IgD-negative memory B cell (primary cell): Measurements from ENCODE around the gene LY86. TPM values are rescaled to one million over a fixed set of nuclear protein-coding genes. Genes with fewer than 3 reads are reported as not detected.

ENCODE experiments used
- H3K27ac Mint-ChIP-seq, 3 donors: one replicate each; pipeline ENCODE4 v1.8.0; 2020 to 2022; ENCODE audit warnings: mild to moderate bottlenecking in 3 of 3, mixed read lengths in 3 of 3, moderate library complexity in 1 of 3
- H3K27me3 Mint-ChIP-seq: one replicate; pipeline ENCODE4 v1.8.0; 2021; ENCODE audit warnings: mixed read lengths
- H3K36me3 Mint-ChIP-seq: one replicate; pipeline ENCODE4 v1.8.0; 2020; ENCODE audit warnings: mild to moderate bottlenecking, mixed read lengths
- H3K4me1 Mint-ChIP-seq, 3 donors: one replicate each; pipeline ENCODE4 v1.8.0; 2020 to 2022; ENCODE audit warnings: mixed read lengths in 3 of 3, mild to moderate bottlenecking in 1 of 3
- H3K4me3 Mint-ChIP-seq, 4 donors: one replicate each; pipeline ENCODE4 v1.8.0; 2020 to 2022; ENCODE audit warnings: mild to moderate bottlenecking in 4 of 4, mixed read lengths in 4 of 4, moderate library complexity in 3 of 4
- H3K9me3 Mint-ChIP-seq, 3 donors: one replicate each; pipeline ENCODE4 v1.8.0; 2020 to 2021; ENCODE audit warnings: mixed read lengths in 3 of 3, mild to moderate bottlenecking in 1 of 3
- polyA plus RNA-seq: library from polyadenylated mRNA; unstranded; fragments of 300-500 nt; fragmentation: Illumina TruSeq; gene quantifications from one replicate; pipeline ENCODE4 v1.2.3, GENCODE V29; 2021

The LY86 gene
- polyA plus RNA-seq, 1 donor from 2014 or later: 394 TPM

DNA sequence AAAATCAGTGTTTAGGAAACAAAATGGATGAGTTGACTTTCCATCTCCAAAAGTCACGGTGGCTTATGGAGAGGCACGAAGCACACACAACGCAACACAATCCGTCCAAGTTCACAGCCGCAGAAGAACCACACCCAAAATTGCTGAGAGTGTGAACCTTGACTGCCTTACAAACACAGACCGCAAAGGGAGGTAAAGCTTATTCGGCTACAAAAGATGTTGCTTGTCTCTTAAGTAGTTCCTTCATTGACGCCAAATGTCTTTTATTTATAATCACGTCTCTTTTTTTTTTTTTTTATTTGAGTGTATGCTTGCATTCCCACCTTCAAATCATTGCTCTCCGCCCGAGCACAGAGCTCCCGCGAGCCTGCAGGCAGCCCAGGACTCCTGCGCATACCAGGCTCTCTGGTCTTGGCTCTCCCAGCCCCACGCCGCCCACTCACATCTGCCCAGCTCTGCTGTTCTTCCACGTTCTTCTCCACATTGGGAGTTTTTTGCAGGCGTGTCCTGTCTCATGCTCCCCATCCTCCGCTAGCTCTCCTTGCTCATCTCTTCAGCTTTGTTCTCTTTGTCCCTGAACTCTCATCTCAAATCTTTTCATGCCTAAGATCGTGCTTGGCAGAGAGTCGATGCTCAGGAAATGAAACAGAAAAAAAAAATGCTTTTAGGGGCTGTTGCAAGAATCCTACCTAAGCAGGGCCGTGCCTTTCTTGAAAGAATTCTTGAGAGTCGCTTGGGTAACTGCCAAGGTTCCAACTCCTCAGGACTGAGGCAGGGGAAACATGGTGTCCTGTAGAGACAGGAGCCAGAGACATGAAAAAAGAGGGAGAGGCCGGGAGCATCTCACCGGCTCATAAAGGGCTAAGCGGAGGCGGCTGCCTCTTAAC, 25.8 kb downstream of the LY86 start:
- H3K36me3 Mint-ChIP-seq: peaks cover 7% of the 10 kb centered on the region
- H3K27me3 Mint-ChIP-seq: no peaks in the 10 kb centered on the region
- peak overlapping the region in 2 of 4 donors; percentile 65 to 73 for H3K4me3 Mint-ChIP-seq
- peaks cover 44 to 72% (median 69%) of the 10 kb centered on the region in 3 donors for H3K4me1 Mint-ChIP-seq
- H3K27ac Mint-ChIP-seq: peak overlapping the region; percentile 20 to 90 (median 43)
- H3K9me3 Mint-ChIP-seq: no peaks in the 10 kb centered on the region

DNA sequence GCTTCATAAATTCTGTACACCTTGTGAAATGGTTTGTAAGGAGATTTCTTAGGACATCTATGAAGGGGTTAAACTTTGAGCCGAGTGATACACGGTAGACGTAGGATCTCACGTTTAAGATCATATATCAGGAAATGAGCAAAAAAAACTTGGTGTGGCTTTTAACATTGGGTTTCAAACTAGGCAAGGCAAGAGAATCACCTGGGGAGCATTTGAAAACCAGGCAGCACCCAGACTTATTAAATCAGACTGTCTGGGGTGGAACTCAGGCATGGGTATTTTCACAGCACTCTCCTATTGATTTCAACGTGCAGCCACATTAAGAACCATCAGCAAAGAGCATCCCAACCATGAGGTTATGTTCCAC, 26.4 kb downstream of the LY86 start:
- Mint-ChIP-seq H3K4me1 (peaks cover 46 to 73% (median 66%) of the 10 kb centered on the region in 3 donors), H3K4me3 (peak overlapping the region in 2 of 4 donors; percentile 21 to 73), H3K36me3 (peaks cover 7% of the 10 kb centered on the region), H3K27me3 (no peaks in the 10 kb centered on the region), H3K9me3 (no peaks in the 10 kb centered on the region), H3K27ac (peak overlapping the region; percentile 20 to 90 (median 43))

DNA sequence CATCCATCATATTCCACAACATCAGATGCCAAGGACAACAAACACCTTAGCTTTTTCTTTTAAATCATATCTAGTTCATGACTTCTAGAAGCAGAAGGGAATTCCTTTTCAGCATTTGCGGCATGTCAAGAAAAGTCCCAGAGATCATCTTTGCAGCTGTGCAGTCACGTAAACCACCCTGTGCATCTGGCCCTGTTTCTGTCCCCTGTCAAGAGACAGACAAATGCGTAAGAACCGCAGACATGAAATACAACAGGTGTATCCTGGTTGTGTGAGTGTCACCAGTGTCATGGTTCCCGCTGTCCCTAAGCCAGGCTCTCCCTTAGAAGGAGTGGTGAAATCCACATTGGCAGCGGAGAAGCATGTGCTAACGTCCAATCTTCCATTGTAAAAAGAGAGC, 28.1 kb downstream of the LY86 start:
- Mint-ChIP-seq H3K4me3 (peak overlapping the region in 1 of 4 donors; percentile 10), H3K4me1 (peaks cover 41 to 69% (median 63%) of the 10 kb centered on the region in 3 donors), H3K36me3 (peaks cover 10% of the 10 kb centered on the region), H3K9me3 (no peaks in the 10 kb centered on the region), H3K27me3 (no peaks in the 10 kb centered on the region), H3K27ac (peak overlapping the region; percentile 5 to 63 (median 61))

DNA sequence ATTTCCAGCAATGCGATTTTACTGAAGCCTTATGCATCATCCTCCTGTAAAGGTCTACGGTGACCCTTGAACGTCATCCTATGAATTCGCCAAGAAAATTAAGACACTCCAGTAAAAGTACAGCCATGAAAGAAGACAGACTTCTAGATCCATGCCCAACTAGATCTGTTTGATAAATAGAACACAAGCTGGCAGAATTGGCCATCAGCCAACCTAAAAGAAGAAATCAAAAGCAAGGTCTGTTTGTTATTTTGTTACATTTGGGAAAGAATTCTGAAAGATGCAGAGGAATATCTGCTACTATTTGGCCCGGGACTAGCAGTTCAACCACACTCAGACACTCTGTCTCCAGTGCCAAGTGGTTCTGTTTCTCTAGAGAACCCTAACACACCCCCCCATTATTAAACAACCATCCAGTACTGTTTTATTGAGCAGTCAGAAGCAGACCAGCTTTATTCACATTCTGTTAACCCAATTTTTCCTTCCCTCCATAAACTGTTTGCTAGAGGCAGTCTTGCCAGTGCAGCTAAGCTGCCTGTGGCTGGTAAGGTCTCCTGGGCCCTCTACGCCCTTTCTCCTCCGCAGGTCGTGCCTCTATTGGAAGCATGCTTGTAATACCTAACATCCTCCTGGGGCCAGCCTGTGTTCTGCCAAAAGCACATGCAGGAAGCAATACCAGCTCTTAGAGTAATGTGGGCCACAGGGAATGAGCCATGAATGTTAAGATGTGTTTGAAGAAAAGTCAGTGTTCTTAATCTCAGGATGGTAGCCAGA, 30.7 kb downstream of the LY86 start:
- Mint-ChIP-seq H3K4me3 (peak overlapping the region in 2 of 4 donors; percentile 2 to 5), H3K36me3 (peaks cover 10% of the 10 kb centered on the region), H3K27ac (peak overlapping the region in 2 of 3 donors; percentile 15 to 80), H3K4me1 (peaks cover 45 to 76% (median 71%) of the 10 kb centered on the region in 3 donors), H3K9me3 (no peaks in the 10 kb centered on the region), H3K27me3 (no peaks in the 10 kb centered on the region)

DNA sequence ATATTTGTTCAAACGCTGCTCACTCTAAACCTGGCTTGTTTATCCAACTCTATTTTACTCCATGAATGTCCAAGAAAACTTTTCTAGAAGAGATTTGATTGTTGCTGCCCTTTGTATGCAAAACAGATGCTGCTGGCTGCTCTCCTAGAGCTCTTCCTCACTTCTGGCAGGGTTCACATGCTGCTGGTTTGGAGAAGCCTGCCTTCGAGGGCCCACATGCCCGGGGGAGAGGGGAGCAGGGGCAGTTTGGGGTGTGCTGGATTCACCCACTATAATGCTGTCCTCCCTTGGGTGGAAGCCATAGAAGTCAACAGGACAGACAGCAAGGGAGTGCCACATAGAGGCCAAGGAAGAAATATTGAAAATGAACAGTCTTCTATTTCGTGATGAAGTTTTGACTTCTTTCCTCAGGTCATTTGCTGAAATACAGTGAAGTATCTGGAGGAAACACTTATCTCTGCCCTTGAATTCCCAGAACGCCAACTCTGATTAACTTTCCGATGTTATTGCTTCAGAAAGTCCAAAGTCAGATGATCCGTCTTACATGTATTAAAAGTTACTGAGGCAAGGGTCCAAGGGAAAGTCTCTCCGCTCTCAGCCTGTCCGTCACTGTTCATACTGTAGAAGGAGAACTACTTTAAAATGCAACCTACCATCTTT, 32.4 kb downstream of the LY86 start:
- Mint-ChIP-seq H3K36me3 (peaks cover 9% of the 10 kb centered on the region), H3K4me3 (peak overlapping the region in 2 of 4 donors; percentile 30 to 59), H3K9me3 (no peaks in the 10 kb centered on the region), H3K4me1 (peaks cover 45 to 76% (median 69%) of the 10 kb centered on the region in 3 donors), H3K27ac (peak overlapping the region in 2 of 3 donors; percentile 24 to 60), H3K27me3 (no peaks in the 10 kb centered on the region)

DNA sequence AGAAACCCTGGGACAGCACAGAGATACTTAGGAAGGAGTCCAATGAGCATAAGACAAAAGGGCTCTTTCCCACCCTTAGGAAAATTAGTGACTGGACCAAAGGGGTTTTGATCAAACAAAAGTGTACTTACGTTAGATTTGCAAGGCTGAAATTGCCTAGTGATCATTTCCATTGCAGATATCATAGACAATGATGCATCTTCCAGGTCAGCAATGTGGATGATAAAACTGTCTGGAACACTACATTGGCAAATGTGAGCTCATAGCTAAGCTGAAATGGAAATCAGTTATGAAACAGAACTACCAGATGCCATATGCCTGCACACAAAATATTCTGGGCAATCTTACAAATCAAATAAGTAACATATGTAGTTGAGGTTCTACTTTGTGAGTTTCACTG, 34.0 kb downstream of the LY86 start:
- Mint-ChIP-seq H3K27ac (peak overlapping the region in 1 of 3 donors; percentile 2), H3K27me3 (no peaks in the 10 kb centered on the region), H3K4me3 (no peak overlapping the region), H3K4me1 (peaks cover 34 to 61% (median 54%) of the 10 kb centered on the region in 3 donors), H3K36me3 (peaks cover 10% of the 10 kb centered on the region), H3K9me3 (no peaks in the 10 kb centered on the region)

DNA sequence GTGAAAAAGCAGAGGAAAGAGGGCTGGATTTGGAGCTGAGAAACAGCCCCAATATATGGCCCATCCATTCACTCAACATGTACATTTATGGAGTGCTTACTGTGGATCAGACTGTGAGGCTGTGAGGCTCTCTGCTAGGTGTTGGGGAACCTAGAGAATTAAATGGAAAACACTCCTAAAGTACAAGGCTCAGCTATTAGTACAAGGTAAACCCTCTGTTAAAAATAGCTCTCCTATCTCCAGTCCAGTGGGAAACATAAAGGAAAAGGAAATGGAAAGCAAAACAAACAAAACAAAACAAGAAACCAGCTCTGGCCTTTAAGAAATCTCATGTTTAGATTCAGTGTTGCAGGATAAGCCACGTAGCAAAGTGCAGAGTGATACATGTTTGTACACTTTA, 35.0 kb downstream of the LY86 start:
- no peaks in the 10 kb centered on the region for H3K27me3 Mint-ChIP-seq
- no peaks in the 10 kb centered on the region for H3K9me3 Mint-ChIP-seq
- peaks cover 9% of the 10 kb centered on the region for H3K36me3 Mint-ChIP-seq
- peaks cover 34 to 58% (median 53%) of the 10 kb centered on the region in 3 donors for H3K4me1 Mint-ChIP-seq
- peak overlapping the region in 1 of 4 donors; percentile 29 for H3K4me3 Mint-ChIP-seq
- H3K27ac Mint-ChIP-seq: peak overlapping the region in 1 of 3 donors; percentile 13

DNA sequence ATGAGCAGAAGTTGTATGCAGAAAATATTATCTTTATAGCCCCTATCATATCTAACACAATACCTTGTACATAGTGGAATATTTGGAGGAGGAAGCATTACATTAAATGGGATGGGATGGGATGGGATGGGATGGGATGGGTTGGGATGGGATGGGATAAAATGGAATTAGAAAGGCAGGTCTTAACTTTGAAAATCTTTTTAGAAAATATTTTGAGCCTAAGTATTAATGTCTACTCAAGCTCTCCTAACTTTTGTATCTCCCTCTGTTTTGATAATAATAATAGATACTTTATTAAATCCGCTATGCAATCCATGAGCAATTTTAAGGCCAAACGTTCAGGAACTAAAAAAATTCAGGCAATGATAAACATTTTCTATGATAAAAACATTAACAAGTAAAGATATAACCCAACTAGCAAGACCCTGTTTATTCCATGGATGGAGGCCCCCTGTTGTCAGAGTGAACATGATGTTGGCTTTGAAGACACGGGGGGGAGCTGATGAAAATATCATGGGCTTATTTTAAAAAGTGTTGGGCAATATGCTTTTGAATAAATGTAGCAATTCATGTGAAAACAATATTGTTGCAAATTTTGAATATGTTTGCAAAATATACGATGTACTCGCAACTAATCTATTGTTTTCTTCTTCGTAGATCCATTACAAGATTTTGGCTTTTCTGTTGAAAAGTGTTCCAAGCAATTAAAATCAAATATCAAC, 35.9 kb downstream of the LY86 start:
- Mint-ChIP-seq H3K27ac (peak overlapping the region in 2 of 3 donors; percentile 9 to 17), H3K27me3 (no peaks in the 10 kb centered on the region), H3K4me3 (peak overlapping the region in 1 of 4 donors; percentile 29), H3K4me1 (peaks cover 33 to 56% (median 46%) of the 10 kb centered on the region in 3 donors), H3K9me3 (no peaks in the 10 kb centered on the region), H3K36me3 (peaks cover 12% of the 10 kb centered on the region)

DNA sequence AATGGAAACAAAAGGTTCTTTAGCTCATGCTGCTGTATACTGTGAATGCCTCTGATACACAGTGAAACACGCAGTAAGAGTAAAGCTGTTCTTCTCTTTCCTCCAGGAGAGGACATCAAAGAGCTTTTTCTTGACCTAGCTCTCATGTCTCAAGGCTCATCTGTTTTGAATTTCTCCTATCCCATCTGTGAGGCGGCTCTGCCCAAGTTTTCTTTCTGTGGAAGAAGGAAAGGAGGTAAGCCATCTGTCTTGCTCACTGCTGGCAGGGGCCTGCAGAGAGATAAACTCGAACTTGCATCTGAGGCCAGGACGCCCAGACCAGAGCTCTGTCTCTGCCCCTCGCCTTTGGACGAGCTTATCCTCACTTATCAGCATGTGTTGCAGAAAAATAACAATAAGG, 37.7 kb downstream of the LY86 start:
- peaks cover 26 to 46% (median 33%) of the 10 kb centered on the region in 3 donors for H3K4me1 Mint-ChIP-seq
- H3K27me3 Mint-ChIP-seq: no peaks in the 10 kb centered on the region
- no peaks in the 10 kb centered on the region for H3K9me3 Mint-ChIP-seq
- H3K27ac Mint-ChIP-seq: no peak overlapping the region
- H3K36me3 Mint-ChIP-seq: peaks cover 11% of the 10 kb centered on the region
- H3K4me3 Mint-ChIP-seq: no peak overlapping the region

DNA sequence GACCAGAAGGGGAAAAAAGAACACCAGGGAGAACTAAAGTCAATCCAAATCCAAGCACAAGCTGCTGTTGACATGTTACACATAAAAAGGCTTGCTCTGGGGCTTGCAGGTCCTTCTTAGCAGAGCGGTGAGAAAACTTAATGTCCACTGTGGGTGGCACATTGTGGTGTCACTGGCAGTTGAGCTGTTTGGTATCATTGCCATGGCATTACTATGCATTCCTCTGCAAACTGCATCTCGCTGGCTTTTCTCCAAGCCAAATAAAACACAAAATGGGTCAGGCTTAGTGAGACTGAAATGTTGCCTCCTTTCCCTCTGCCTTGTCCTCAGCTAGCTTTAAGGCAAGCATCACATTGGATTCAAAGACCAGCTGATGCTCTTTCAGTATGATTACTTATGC, 40.9 kb downstream of the LY86 start:
- Mint-ChIP-seq H3K9me3 (no peaks in the 10 kb centered on the region), H3K27me3 (no peaks in the 10 kb centered on the region), H3K27ac (no peak overlapping the region), H3K36me3 (peaks cover 11% of the 10 kb centered on the region), H3K4me1 (peaks cover 8 to 23% (median 23%) of the 10 kb centered on the region in 3 donors), H3K4me3 (no peak overlapping the region)

DNA sequence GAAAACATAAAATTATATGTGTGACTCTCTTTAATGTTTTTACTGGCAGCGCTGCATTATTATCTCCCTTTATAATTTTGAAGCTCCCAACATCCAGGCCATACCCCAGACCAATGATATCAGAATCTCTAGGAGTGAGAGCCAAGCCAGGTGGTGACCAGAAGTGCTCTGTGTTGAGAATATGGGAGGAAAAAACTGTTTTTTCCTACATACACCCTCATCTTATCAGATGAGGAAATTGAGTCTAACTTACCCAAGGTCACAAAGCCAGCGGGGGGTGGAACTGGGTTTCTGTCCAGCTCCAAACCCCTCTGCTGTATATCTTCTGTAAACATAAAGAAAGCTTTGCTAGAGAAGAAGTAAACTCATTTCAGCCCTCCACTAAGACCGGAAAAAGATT, 42.5 kb downstream of the LY86 start:
- Mint-ChIP-seq H3K36me3 (peaks cover 8% of the 10 kb centered on the region), H3K27ac (no peak overlapping the region), H3K4me3 (no peak overlapping the region), H3K4me1 (peaks cover 8 to 27% (median 17%) of the 10 kb centered on the region in 3 donors), H3K27me3 (no peaks in the 10 kb centered on the region), H3K9me3 (no peaks in the 10 kb centered on the region)

DNA sequence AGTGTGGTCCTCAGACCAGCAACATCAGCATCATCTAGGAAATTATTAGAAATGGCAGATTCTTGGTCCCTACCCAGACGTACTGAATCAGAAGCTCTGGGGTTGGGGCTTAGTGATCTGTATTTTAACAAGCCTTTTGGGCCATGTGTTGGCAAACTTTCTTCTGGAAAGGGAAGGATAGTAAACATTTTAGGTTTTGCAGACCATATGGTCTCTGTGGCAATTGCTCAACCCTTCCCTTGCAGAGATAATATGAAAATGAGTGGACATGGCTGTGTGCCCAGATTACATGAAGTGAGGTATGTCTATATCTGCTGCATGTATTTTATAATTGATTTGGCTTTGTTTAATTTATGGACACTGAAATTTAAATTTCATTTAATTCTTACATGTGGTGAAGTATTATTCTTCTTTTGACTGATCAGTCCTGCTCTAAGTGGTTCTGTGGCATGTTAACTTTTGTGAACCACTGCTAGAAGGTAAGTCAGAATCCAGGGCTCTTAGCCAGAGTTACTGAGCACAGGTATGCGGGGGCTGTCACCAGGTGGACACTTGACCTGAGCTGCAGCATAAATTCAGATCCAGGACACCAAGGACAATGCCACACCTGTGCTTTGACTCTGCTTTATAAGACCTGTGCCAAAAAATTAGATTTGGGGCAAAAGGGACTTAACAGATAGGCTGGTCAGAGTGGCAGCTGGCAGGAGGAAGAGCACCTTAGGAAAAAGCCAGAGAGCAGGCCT, 43.2 kb downstream of the LY86 start:
- Mint-ChIP-seq H3K4me3 (no peak overlapping the region), H3K4me1 (peaks cover 8 to 34% (median 23%) of the 10 kb centered on the region in 3 donors), H3K27me3 (no peaks in the 10 kb centered on the region), H3K27ac (peak overlapping the region in 1 of 3 donors; percentile 16), H3K9me3 (no peaks in the 10 kb centered on the region), H3K36me3 (peaks cover 8% of the 10 kb centered on the region)

DNA sequence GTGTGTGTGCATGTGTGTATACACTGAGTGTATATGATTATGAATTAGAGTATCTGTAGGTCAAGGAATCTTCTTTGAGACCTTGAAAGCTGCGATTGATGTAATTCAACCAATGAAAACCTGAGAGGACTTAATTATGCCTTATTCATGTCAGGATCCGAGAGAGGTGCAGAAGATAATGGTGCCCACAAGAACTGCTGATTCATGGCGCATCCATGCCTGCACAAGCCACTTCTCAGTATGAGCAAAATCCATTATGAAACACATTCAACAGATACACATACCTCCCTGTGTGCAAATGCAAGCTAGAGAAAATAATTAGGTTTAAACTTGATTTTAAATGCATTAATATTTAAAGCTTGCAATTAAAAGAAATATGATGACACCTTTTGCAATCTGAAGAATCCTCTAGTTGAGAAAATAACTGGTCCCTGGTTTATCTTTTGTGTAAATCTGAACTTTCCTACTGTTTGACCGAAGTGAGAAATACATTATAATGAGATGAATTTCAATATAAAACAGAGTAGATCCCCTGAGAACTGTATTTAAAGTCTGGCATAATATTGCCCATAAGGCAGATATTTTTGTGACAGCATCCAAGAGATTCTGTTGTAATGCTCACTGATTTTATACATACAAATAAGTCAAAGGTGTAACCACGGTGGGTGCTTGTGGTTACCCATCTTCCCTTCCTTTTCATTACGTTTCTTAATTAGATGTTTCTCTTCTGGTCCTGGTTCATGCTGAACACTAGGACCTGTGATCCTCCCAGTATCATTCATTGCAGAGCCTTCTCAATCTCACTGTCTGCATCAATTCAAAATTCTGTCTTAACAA, 45.6 kb downstream of the LY86 start:
- Mint-ChIP-seq H3K27me3 (no peaks in the 10 kb centered on the region), H3K4me1 (peaks cover 4 to 33% (median 18%) of the 10 kb centered on the region in 3 donors), H3K4me3 (no peak overlapping the region), H3K27ac (peak overlapping the region in 1 of 3 donors; percentile 46), H3K36me3 (peaks cover 2% of the 10 kb centered on the region), H3K9me3 (no peaks in the 10 kb centered on the region)
